Epithelial cell of prostate (primary cell): ENCODE data around the gene CCT7.

Source experiments
- DNase-seq: peaks from one replicate; pipeline ENCODE4 v3.0.0-alpha.2; 2011; ENCODE audit warnings: low read depth, low spot score
- H3K27ac ChIP-seq: fragments of 450-650 bp; 2 replicates; pipeline ENCODE4 v1.5.1; 2017; ENCODE audit warnings: mild to moderate bottlenecking

Gene CCT7

DNA sequence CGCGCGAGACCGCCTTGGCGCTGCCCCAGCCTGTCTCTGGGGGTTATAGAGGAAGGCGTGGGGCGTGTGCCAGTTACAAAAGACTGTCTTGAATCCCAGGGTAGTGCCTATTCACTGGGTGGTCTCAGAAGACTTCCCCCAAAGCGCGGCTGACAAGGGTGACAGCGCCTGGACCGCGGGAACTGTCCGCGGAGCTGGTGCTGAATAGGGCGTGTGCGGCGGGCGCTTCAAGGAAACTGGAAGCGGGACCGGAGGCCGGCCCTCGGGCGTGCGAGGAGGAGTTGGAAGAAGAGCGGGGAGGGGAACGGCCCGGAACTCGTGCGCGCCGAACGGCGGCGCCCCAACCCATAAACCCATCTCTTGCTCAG, 57.0 kb downstream of the CCT7 start:
- H3K27ac ChIP-seq = no peak overlapping the region
- no peak for DNase-seq

DNA sequence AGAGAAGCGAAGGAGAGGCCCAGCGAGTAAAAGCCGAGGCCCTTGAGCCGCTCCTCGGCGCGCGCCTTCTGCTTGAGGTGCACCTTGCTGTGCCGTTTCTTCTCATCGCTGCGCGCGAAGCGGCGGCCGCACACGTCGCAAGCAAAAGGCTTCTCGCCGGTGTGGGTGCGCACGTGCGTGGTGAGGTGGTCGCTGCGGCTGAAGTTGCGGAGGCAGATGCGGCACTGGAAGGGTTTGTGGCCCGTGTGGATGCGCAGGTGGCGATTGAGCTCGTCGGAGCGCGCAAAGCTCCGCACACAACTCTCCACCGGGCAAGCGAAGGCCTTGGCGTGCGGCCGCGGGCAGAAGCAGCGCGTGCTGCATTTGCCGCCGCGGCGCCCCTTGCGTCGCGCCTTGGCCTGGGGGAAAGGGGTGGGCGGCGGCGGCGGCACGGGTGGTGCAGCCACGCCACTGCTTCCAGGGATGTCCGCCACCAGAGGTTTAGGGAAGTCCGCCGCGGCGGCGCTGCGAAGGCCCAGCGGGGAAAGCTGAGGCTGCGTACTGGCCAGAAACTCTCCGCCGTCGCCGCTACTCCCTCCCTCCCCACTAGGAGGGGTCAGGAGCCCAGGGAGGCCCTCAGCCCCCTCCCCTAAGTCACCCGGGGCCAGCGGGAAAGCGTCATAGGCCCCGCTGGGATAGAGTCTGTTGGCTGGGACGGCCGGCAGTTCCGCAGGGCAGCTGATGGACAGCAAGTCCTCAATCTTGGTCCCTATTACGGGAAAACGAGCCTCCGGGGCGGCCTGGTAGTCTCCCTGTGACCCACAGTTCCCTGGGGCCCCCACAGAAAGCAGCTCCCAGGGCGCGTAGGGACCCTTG, 57.6 kb downstream of the CCT7 start:
- no peak overlapping the region for H3K27ac ChIP-seq
- no peak for DNase-seq

- no peak for DNase-seq
- no peak overlapping the region for H3K27ac ChIP-seq
Measured at GRCh38 chr2:73292316-73292905, 58.3 kb downstream of the CCT7 start.

GRCh38 chr2:73292906-73293533, 58.9 kb downstream of the CCT7 start:
- DNase-seq = no peak
- no peak overlapping the region for H3K27ac ChIP-seq

GRCh38 chr2:73293534-73294171, 59.5 kb downstream of the CCT7 start, which contains the start of gene EGR4:
EGR4 (minus strand) TSS chr2:73293548; CDS start chr2:73293317, 231 bp downstream.
- H3K27ac ChIP-seq = no peak within 1 kb of the TSS
- no peak for DNase-seq

GRCh38 chr2:73294239-73294638, 60.1 kb downstream of the CCT7 start:
- no peak overlapping the region for H3K27ac ChIP-seq
- DNase-seq = no peak

- no peak overlapping the region for H3K27ac ChIP-seq
- no peak for DNase-seq
Measured at GRCh38 chr2:73295751-73296400, 61.8 kb downstream of the CCT7 start.

GRCh38 chr2:73297151-73297559, 63.0 kb downstream of the CCT7 start:
- no peak for DNase-seq
- H3K27ac ChIP-seq = no peak overlapping the region

- DNase-seq = no peak
- H3K27ac ChIP-seq = no peak overlapping the region
Measured at GRCh38 chr2:73297586-73297985, 63.5 kb downstream of the CCT7 start.

GRCh38 chr2:73300926-73301325, 66.8 kb downstream of the CCT7 start:
- no peak for DNase-seq
- H3K27ac ChIP-seq = no peak overlapping the region

- DNase-seq = no peak
Measured at GRCh38 chr2:73301636-73302035, 67.5 kb downstream of the CCT7 start.

More at GRCh38 chr2:73301636-73302035, 67.5 kb downstream of the CCT7 start:
- H3K27ac ChIP-seq = no peak overlapping the region
